ENCODE measurements around the gene TGFB1I1. TPM values are rescaled to one million over a fixed set of nuclear protein-coding genes. Genes with fewer than 3 reads are reported as not detected.

Gene TGFB1I1
- total and polyA plus RNA-seq, 2 of the 13 experiments (the other 11 are each of a cell fraction or from before 2014, with no cell fraction given) = 0.80 to 2.9 TPM

DNA sequence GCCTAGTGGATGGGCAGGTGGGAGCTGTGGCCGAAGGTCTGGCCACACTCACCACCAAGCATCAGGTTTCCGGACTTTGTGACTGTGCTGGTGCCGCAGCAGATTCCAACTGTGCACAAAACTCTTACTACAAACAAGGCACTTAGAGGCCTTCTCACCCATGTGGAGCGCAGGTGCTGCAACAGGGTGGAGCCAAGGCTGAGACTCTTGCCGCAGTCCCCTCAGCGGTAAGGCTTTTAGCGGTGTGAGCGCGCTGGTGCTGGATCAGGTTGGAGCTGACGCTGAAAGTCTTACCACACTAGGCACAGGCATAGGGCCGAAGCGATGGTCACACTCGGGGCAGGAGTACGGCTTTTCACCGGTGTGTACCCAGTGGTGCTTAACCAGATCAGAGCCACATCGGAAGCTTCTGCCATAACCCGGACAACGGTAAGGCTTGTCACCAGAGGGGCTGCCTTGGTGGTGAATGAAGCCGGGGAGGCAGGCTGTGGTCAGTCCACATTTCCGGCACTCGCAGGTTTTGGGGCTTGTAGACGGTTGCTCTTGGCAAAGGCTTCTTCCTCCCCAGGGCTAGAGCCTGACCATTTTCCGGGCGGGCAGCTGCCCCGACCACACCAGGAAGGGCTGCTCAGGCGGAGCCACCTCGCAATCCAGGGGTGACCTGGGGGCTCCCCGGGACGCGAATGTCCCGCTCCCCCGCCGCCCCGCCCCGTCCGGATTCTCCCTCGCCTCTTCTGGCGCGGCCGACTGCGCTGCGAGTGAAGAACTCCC is 13.7 kb upstream of the TGFB1I1 start (continued):
- TF ChIP-seq, protein P1, sequence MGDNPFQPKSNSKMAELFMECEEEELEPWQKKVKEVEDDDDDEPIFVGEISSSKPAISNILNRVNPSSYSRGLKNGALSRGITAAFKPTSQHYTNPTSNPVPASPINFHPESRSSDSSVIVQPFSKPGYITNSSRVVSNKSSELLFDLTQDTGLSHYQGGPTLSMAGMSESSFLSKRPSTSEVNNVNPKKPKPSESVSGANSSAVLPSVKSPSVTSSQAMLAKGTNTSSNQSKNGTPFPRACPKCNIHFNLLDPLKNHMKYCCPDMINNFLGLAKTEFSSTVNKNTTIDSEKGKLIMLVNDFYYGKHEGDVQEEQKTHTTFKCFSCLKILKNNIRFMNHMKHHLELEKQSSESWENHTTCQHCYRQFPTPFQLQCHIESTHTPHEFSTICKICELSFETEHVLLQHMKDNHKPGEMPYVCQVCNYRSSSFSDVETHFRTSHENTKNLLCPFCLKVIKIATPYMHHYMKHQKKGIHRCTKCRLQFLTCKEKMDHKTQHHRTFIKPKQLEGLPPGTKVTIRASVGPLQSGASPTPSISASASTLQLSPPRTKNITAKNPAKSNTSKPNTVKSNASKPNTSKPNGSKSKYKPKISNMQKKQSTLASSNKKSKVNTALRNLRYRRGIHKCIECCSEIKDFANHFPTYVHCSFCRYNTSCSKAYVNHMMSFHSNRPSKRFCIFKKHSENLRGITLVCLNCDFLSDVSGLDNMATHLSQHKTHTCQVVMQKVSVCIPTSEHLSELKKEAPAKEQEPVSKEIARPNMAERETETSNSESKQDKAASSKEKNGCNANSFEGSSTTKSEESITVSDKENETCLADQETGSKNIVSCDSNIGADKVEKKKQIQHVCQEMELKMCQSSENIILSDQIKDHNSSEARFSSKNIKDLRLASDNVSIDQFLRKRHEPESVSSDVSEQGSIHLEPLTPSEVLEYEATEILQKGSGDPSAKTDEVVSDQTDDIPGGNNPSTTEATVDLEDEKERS (CRISPR knock-in tag; IDR thresholded peaks at IDR 0.05) = peak; percentile 88; the same call in 1 of the 2 replicates
- TF ChIP-seq, protein P2, sequence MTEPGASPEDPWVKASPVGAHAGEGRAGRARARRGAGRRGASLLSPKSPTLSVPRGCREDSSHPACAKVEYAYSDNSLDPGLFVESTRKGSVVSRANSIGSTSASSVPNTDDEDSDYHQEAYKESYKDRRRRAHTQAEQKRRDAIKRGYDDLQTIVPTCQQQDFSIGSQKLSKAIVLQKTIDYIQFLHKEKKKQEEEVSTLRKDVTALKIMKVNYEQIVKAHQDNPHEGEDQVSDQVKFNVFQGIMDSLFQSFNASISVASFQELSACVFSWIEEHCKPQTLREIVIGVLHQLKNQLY (CRISPR knock-in tag; IDR thresholded peaks at IDR 0.05) = peak; percentile 72
- TF ChIP-seq ZNF75D (CRISPR knock-in tag; IDR thresholded peaks at IDR 0.05; ENCODE audit: borderline replicate concordance) (no peak), RARA (CRISPR knock-in tag; IDR thresholded peaks at IDR 0.05) (peak; percentile 67; the same call in 1 of the 2 replicates), HDAC2 (CRISPR knock-in tag; IDR thresholded peaks at IDR 0.05) (peak; percentile 95), TRIM24 (CRISPR knock-in tag; IDR thresholded peaks at IDR 0.05) (0 out of 2 replicates have a peak, but pooled peaks have one; percentile 60), MTF1 (CRISPR knock-in tag; IDR thresholded peaks at IDR 0.05) (peak; percentile 16; the same call in 1 of the 2 replicates), ZNF121 (CRISPR knock-in tag; IDR thresholded peaks at IDR 0.05) (peak; percentile 81), MLLT10 (CRISPR knock-in tag; IDR thresholded peaks at IDR 0.05) (no peak)
- TF ChIP-seq, protein P3, sequence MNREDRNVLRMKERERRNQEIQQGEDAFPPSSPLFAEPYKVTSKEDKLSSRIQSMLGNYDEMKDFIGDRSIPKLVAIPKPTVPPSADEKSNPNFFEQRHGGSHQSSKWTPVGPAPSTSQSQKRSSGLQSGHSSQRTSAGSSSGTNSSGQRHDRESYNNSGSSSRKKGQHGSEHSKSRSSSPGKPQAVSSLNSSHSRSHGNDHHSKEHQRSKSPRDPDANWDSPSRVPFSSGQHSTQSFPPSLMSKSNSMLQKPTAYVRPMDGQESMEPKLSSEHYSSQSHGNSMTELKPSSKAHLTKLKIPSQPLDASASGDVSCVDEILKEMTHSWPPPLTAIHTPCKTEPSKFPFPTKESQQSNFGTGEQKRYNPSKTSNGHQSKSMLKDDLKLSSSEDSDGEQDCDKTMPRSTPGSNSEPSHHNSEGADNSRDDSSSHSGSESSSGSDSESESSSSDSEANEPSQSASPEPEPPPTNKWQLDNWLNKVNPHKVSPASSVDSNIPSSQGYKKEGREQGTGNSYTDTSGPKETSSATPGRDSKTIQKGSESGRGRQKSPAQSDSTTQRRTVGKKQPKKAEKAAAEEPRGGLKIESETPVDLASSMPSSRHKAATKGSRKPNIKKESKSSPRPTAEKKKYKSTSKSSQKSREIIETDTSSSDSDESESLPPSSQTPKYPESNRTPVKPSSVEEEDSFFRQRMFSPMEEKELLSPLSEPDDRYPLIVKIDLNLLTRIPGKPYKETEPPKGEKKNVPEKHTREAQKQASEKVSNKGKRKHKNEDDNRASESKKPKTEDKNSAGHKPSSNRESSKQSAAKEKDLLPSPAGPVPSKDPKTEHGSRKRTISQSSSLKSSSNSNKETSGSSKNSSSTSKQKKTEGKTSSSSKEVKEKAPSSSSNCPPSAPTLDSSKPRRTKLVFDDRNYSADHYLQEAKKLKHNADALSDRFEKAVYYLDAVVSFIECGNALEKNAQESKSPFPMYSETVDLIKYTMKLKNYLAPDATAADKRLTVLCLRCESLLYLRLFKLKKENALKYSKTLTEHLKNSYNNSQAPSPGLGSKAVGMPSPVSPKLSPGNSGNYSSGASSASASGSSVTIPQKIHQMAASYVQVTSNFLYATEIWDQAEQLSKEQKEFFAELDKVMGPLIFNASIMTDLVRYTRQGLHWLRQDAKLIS (CRISPR knock-in tag; IDR thresholded peaks at IDR 0.05) = peak; percentile 94
- TF ChIP-seq, protein P4, sequence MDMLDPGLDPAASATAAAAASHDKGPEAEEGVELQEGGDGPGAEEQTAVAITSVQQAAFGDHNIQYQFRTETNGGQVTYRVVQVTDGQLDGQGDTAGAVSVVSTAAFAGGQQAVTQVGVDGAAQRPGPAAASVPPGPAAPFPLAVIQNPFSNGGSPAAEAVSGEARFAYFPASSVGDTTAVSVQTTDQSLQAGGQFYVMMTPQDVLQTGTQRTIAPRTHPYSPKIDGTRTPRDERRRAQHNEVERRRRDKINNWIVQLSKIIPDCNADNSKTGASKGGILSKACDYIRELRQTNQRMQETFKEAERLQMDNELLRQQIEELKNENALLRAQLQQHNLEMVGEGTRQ (IDR thresholded peaks at IDR 0.05; ENCODE audit: low read depth, low read length) = no peak
- TF ChIP-seq, protein P4 (CRISPR knock-in tag; IDR thresholded peaks at IDR 0.05; ENCODE audit: borderline replicate concordance) = peak; percentile 68; the same call in 1 of the 2 replicates
- TF ChIP-seq, protein P5, sequence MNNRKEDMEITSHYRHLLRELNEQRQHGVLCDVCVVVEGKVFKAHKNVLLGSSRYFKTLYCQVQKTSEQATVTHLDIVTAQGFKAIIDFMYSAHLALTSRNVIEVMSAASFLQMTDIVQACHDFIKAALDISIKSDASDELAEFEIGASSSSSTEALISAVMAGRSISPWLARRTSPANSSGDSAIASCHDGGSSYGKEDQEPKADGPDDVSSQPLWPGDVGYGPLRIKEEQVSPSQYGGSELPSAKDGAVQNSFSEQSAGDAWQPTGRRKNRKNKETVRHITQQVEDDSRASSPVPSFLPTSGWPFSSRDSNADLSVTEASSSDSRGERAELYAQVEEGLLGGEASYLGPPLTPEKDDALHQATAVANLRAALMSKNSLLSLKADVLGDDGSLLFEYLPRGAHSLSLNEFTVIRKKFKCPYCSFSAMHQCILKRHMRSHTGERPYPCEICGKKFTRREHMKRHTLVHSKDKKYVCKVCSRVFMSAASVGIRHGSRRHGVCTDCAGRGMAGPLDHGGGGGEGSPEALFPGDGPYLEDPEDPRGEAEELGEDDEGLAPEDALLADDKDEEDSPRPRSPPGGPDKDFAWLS (CRISPR knock-in tag; IDR thresholded peaks at IDR 0.05; ENCODE audit: borderline replicate concordance) = 0 out of 2 replicates have a peak, but pooled peaks have one; percentile 11
- TF ChIP-seq, protein P6, sequence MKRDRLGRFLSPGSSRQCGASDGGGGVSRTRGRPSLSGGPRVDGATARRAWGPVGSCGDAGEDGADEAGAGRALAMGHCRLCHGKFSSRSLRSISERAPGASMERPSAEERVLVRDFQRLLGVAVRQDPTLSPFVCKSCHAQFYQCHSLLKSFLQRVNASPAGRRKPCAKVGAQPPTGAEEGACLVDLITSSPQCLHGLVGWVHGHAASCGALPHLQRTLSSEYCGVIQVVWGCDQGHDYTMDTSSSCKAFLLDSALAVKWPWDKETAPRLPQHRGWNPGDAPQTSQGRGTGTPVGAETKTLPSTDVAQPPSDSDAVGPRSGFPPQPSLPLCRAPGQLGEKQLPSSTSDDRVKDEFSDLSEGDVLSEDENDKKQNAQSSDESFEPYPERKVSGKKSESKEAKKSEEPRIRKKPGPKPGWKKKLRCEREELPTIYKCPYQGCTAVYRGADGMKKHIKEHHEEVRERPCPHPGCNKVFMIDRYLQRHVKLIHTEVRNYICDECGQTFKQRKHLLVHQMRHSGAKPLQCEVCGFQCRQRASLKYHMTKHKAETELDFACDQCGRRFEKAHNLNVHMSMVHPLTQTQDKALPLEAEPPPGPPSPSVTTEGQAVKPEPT (CRISPR knock-in tag; IDR thresholded peaks at IDR 0.05; ENCODE audit: low read depth) = peak; percentile 79
